M059J (cell line): ENCODE data around the gene NATD1. TPM values are rescaled to one million over a fixed set of nuclear protein-coding genes. Genes with fewer than 3 reads are reported as not detected.

Source experiments
- DNase-seq: peaks from one replicate; pipeline ENCODE4 v3.0.0-alpha.2; 2012; ENCODE audit warnings: low read depth
- total RNA-seq: library from RNA; depleted of rRNA; stranded (reverse); fragments of >200 nt; shearing (Covaris generic); gene quantifications from 2 replicates; pipeline ENCODE4 v1.2.3, GENCODE V29; 2014

Gene NATD1
- total RNA-seq, 1 experiment from 2014 or later: 2.5 TPM

DNA sequence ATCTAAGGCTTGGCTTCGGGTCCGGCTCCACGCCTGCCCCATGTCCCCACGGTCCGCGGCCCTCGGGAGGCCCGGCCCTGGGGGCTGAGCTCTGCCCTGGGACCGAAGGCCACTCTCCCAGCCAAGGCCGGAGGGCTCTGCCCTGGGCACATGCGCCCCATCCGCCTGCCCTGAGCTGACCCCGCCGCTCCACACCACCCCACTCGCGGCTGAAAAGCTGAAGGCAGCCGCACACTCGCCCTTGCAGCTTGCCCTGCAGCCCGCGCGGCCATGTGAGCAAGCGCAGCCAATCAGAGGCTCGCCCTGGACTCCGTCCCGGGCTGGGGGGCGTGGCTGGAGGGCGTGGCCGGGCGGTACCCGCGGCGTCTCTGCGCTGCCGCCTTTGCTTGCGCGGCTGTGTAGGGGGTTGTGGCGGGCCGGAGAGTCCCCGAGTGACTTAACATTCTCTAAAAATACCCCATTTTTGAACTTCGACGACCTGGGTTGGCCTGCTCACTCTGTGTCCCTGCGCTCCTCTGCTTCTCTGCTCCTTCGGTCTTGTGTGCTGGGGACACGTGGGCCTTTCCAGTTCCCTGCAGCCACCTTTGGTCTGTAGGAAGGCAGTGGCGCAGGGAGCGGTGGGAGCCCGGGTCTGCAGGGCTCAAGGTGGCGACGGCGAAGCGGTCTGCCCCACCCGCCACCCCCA lies 22.5 kb upstream of the NATD1 start:
- DNase-seq: peak; percentile 77

GRCh38 chr17:21275047-21275578 lies 21.9 kb upstream of the NATD1 start:
- DNase-seq: peak; percentile 60

DNA sequence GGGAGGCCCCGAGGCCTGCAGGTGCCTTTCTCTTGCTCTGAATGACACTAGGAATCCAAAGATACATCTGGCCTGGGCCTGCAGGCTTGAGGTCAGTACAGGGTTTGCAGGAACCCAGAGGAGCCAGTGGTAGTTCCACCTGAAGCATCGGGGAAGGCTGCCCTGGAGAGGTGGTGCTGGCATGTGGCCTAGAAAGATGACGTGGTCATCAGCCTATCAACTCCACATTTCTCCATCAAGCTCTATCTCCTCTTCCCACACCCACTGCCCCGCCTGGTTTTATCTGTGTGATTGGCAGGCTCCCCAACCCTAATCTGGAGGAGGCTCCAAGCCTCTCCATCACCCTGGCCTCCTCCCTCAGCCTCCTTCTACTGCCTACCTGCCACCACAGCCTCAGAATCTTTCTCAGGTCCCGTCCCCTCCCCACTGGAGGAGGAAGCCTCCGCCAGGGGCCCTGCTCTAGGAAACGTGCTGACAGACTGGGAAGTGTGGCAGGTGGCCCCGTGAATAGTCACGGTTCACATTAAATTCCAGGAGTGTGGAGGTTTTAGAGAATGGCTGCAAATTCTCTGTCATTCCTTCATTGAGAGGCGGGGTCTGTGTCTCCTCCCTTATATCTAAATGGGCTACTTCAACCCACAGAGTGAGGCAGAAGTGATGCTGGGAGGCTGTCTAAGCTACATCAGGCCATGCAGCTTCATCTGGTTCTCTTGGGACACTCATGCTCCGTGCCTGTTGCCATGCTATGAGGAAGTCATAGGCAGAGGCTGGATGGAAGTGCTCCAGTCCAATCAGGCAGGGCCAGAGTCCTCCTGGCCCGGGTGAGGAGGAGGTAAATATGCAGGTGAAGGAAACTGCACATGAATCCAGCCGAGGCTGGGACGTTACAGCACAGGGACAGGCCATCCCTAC lies 19.9 kb upstream of the NATD1 start:
- peak; percentile 69 for DNase-seq

DNA sequence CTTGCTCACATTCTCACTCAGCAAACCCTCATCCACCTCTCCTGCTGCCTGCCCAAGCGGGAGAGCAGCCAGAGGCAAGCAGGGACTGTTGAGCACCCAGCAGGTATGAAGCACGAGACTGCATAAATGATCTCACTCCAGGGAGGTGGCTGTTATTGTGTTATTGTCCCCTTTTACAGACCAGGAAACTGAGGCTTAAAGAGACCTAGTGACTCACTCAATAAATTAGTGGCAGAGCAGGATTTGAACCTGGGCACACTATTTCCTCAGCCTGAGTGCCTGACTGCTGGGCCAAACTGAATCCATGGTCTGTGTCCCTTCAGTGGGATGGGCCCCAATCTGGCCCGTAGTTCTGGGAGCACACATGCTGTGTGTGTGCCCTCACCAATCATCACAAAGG lies 19.0 kb upstream of the NATD1 start:
- no peak for DNase-seq

DNA sequence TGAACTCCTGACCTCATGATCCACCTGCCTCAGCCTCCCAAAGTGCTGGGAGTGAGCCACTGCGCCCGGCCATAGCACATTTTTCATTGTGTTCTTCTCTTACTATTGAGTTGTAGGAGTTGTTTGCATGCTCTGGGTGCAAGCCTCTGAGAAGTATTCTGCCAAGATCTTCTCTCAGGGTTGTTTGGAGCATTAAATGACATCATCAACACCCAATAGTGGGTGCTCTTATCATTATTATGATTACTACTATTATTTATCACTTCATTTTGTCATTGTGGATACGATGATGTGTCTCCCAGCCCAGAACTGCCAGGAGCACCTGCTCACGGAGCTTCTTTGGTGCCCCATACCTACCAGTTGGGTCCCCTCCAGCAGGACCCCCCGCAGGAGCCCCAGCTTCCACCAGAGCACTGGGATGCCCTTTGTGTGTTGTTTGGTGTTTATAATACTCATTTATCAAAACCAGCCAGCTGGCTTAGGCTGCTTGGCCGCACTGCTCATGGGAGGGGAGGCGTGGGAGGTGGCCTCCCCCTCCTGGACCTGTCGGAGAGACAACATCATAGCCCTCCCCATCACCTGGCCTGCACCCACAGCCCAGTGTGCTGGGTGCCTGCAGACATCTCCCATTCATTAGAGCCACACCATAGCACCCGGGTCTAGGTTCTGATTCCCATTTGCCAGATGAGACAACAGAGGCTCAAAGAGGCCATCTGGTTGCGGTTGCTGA lies 18.4 kb upstream of the NATD1 start:
- no peak for DNase-seq

- no peak for DNase-seq
Observed at GRCh38 chr17:21269394-21269793, 16.2 kb upstream of the NATD1 start.

- DNase-seq: no peak
Observed at GRCh38 chr17:21268596-21269188, 15.5 kb upstream of the NATD1 start.

DNA sequence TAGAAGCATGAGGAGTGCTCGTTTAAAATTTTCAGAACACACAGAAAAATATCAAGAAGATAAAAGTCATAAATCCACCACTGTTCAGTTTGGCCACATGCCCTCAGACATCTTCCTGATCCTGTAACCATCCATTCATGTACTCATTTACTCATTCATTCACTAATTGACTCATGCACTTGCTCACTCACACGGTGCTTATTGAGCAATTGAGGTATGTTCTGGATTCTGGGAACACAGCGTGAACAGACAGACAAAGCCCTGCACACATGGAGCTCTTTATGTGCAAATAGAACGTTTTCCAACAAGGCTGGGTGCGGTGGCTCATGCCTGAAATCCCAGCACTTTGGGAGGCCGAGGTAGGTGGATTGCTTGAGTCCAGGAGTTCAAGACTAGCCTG lies 10.2 kb upstream of the NATD1 start:
- DNase-seq: peak; percentile 50

DNA sequence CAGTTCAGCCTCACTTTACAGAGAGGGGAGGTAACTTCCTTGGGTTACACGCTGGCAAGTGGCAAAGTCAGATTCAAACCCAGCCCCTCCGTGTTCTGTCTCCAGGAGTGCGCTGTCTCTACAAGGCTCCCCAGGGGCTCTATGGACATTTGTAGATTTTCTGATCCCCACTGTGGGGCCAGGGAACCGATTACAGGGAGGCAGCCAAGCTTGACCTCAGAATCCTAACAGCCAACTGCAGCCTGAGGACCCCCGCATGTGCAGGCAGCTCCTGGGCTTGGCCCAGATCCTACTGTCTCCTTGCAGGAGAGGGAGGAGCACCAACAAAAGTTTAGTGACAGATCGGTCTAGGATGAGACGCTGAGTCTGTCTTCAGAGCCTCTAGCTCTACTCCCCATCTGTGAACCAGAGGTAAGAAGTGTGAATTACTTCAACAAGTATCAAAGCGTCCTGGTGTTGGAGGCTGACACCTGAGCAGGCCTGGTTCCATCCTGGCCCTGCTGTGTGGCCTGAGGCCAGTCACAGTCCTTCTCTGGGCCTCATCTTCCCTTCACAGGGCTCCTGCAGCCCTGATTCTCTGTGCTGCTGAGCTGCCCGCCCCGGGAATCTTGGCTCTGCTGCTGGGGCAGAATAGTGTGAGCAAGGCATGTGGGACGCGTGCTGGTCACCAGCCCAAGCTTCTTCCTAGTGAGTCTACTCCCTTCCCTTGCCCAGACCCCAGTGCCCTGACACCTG lies 9.2 kb upstream of the NATD1 start:
- DNase-seq: no peak

DNA sequence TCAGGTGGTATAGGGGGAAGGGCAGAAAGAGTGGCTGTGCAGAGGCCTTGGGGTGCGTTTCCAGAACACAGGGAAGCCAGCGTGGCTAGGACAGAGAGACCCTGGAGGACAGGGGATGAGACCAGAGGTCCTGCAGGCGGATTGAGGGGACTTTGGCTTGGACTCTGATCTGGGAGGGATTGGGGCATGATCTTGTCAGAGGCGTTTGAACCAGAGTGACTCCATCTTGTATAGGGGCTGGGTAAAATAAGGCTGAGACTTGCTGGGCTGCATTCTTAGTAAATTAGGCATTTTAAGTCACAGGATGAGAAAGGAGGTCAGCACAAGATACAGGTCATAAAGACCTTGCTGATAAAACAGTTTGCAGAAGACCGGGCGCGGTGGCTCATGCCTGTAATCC lies 5.4 kb upstream of the NATD1 start:
- no peak for DNase-seq

DNA sequence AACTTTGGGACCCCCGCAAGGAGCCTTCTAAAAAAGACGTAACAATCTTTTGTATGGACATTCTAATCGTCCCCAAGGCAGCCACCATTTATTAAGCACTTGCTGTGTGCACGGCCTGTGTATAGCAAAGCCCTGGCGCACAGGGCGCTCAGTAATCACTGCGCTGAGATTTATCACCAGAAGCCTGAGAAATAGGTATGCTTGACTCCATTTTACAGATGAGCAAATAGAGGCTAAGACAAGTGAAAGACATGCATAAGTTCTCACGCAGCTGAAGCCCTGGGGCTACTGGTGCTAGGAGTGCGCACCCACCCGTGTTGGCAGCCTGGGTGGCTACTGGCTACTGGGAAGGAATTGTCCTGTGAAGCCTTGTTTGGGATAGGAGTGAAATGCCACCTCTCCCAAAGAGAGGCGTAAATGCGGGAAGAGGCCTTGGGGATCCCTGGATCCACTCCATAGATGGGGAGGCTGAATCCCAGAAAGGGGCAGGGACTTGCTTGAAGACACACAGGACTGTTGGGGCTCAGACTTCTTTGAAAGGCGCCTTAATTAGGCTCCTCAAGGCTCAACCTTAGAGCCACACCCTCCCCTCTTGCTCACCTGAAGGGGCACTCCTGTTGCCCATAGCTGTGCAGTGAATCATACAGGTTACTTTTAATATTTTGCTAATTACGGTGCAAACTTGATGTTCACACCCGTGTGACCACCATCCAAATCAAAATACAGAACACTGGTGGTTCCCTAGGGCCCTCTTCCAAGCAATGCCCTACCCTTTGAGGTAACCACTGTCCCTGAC lies 634 bp upstream of the NATD1 start:
- DNase-seq: no peak

DNA sequence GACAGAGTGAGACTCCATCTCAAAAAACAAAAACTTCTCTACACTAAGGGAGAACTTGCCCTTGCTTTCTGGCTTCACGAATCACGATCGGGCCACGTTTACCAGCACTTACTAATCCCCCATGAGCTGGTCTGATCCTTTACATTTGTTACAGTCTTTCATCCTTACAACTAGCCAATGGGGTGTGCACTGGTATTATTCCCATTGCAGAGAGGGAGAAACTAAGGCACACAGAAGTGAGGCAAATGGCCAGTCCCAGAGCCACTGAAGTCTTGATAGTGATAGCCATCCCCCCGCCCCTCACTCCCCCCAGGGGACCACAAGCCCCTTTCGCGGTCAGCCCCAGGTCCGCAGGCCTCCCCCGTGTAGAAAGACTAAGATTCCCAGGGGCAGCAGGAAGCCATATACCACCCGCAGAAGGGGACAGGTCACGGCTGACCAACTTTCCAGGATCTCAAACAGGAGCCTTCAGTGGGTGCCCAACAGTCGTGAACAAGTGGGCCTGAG lies 868 bp downstream of the NATD1 start:
- DNase-seq: no peak

DNA sequence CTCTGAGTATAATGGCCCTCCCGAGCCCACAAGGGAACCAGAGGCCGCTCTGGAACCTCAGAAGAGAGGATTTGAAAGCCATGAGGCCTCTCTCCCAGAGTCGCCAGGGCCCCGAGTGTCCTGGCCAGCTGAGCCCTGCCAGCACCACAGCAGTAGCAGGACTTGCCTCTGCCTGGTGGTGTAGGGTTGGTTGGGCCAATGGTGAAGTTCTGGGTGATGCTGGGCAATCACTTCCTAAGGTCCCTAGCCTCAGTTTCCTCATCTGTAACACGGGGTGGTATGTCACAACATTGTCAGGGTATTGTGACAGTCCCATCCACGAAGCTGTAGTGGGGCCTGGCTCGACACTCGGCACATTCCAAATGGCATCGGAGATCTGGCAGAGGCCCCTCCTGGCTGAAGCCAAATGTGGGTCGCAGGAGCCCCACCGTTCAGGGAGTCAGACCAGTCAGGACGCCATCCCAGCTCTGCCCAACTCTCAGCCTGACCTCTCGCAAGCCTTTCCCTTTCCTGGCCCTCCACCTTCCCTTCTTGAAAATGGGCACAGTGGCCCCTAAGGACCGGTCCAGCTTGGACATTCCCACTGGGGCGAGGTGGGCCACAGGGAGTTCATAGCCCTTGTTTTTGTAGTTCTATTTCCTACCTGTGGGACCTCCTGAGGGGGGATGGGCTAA lies 1.7 kb downstream of the NATD1 start:
- DNase-seq: no peak

DNA sequence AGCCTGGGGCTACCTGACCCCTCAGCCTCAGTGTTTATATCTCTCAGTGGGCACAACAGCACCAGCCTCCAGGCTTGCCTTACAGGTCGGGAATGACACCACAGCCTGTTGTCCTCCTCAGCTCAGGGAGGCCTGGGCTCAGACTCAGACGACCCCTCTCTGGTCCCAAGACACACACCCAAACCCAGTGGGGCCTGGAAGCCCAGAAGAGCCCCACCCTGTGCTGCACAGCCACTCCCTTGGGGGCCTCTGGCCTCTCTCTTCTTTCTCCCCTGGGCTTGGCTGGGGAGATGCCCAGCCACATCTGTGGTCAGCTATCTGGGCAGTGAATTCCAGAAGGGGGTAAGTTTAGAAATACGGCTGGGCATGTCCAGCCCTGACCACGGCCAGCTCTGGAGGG lies 2.4 kb downstream of the NATD1 start:
- peak; percentile 34 for DNase-seq

GRCh38 chr17:21249920-21250703 lies 3.1 kb downstream of the NATD1 start:
- DNase-seq: no peak

GRCh38 chr17:21249086-21249795 lies 4.0 kb downstream of the NATD1 start:
- DNase-seq: no peak

DNA sequence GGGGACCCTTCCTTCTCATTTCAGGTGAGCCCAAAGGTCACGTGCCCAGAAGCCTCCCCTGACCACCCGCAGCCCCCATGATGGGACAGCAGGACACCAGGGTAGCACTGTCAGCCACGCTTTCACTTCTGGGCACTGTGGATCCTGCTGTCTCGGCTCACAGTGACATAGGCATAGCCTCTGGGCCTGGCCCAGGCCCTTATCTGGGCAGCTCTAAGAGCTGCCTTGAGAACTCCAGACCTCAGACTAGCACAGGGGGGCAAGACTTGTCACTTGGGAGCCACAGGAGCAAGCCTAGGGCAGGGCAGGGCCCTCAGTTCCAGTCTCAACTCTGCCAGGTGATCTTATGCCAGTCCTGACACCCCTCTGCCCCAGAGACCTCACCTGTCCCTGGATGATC lies 4.7 kb downstream of the NATD1 start:
- no peak for DNase-seq
